SIG-M5 treated with dmso at 0.1 percent for 504 hours (cell line): ENCODE measurements around the gene EPHX1.
"Not testable (repeated sequence)": the region's sequence is repeated elsewhere in the genome, so short reads cannot be mapped to it uniquely, and the experiment has no call there.

Experiments
- DNase-seq: peaks from one replicate; lab custom pipeline; 2025; ENCODE audit not compliant: unreplicated experiment; lab: John Stamatoyannopoulos, UW

Gene EPHX1

GRCh38 chr1:225880222-225880588, 70.3 kb downstream of the EPHX1 start:
- no peak for DNase-seq

- no peak for DNase-seq
Observed at GRCh38 chr1:225880636-225881035, 70.7 kb downstream of the EPHX1 start.

- no peak for DNase-seq
Observed at GRCh38 chr1:225881081-225881958, 71.4 kb downstream of the EPHX1 start.

GRCh38 chr1:225881959-225882693, 72.2 kb downstream of the EPHX1 start, which contains the start of gene TMEM63A:
Gene TMEM63A, minus strand, starts transcription at chr1:225882380. Its CDS starts 4,800 bp downstream, at chr1:225877580.
- peak; percentile 85 for DNase-seq

GRCh38 chr1:225882694-225883615, 73.0 kb downstream of the EPHX1 start:
- peak; percentile 25 for DNase-seq

GRCh38 chr1:225883616-225884265, 73.8 kb downstream of the EPHX1 start:
- no peak for DNase-seq

- DNase-seq = peak; percentile 86
Observed at GRCh38 chr1:225885336-225885735, 75.4 kb downstream of the EPHX1 start.

- DNase-seq = no peak
Observed at GRCh38 chr1:225886159-225887029, 76.5 kb downstream of the EPHX1 start.

GRCh38 chr1:225887030-225887314, 77.0 kb downstream of the EPHX1 start:
- no peak for DNase-seq

GRCh38 chr1:225887554-225888288, 77.8 kb downstream of the EPHX1 start:
- not testable (repeated sequence) for DNase-seq

- DNase-seq = no peak
Observed at GRCh38 chr1:225888289-225888897, 78.5 kb downstream of the EPHX1 start.

- no peak for DNase-seq
Observed at GRCh38 chr1:225888898-225889601, 79.1 kb downstream of the EPHX1 start, which contains the start of gene LEFTY1. Gene LEFTY1, minus strand, starts transcription at chr1:225889146. Its CDS starts 80 bp downstream, at chr1:225889066.

- DNase-seq = no peak
Observed at GRCh38 chr1:225889743-225890142, 79.8 kb downstream of the EPHX1 start.

- no peak for DNase-seq
Observed at GRCh38 chr1:225890346-225891228, 80.7 kb downstream of the EPHX1 start.

- no peak for DNase-seq
Observed at GRCh38 chr1:225891229-225891972, 81.5 kb downstream of the EPHX1 start.

GRCh38 chr1:225892307-225892706, 82.4 kb downstream of the EPHX1 start:
- DNase-seq = no peak
